HL-60 (cell line): Measurements from ENCODE around the gene KCNQ1OT1.

Source experiments
- GABPA ChIP-seq: IDR thresholded peaks from 2 replicates; pipeline ENCODE4 v1.6.1; 2012; ENCODE audit warnings: low read depth
- POLR2AphosphoS5 ChIP-seq: IDR thresholded peaks from 2 replicates; pipeline ENCODE4 v1.6.1; 2012; ENCODE audit warnings: low read depth
- SPI1 ChIP-seq: IDR thresholded peaks from 2 replicates; pipeline ENCODE4 v1.6.1; 2012; ENCODE audit warnings: low read depth, mild to moderate bottlenecking, borderline replicate concordance
- TF ChIP-seq, protein P1 (sequence below): IDR thresholded peaks from one replicate; pipeline ENCODE4 v1.5.1; 2011; ENCODE audit warnings: low read length, control low read depth, inconsistent platforms; ENCODE audit not compliant: insufficient read depth
- TF ChIP-seq, protein P2 (sequence below): IDR thresholded peaks from 2 replicates; pipeline ENCODE4 v1.6.1; 2012; ENCODE audit warnings: low read depth; ENCODE audit not compliant: insufficient replicate concordance

DNA sequence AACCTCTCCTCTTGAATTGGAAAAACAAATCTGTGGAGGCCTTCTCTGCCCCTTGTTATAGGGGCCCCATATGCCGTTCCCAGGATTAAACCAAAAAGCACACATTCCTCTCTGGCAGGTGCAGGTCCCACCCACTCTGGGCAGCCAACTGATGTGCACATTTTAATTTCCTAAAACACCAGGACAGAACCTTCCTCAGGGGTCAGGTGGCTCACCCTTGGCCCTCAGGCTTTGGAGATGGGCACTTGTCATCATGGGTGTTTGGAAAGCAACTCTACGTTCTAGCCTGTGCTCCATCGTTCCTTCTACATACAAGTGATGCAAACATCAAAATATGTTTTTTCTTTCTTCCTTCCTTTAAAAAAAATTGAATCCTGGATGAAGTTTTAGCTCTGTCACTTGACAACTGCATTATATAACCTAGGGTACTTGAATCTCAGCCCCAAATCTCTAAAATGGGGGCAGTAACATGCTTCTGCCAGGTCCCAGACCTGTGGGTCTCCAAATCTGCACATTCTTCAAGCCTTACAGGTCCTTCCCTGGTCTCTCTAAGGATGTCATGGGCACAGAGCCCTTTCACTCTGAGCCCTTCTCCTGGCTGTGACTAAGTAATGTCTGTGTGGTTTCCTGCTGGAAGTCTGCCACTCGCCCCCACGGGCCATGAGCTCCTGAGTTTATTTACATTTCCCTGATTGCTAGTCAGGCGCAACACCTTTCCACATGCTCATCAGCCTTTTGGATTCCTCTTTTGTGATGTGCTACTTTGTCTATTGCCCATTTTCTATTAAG, 43.8 kb downstream of the KCNQ1OT1 start:
- TF ChIP-seq, protein P1, sequence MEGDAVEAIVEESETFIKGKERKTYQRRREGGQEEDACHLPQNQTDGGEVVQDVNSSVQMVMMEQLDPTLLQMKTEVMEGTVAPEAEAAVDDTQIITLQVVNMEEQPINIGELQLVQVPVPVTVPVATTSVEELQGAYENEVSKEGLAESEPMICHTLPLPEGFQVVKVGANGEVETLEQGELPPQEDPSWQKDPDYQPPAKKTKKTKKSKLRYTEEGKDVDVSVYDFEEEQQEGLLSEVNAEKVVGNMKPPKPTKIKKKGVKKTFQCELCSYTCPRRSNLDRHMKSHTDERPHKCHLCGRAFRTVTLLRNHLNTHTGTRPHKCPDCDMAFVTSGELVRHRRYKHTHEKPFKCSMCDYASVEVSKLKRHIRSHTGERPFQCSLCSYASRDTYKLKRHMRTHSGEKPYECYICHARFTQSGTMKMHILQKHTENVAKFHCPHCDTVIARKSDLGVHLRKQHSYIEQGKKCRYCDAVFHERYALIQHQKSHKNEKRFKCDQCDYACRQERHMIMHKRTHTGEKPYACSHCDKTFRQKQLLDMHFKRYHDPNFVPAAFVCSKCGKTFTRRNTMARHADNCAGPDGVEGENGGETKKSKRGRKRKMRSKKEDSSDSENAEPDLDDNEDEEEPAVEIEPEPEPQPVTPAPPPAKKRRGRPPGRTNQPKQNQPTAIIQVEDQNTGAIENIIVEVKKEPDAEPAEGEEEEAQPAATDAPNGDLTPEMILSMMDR: no peak
- no peak for TF ChIP-seq GABPA
- no peak for TF ChIP-seq POLR2AphosphoS5
- TF ChIP-seq, protein P2, sequence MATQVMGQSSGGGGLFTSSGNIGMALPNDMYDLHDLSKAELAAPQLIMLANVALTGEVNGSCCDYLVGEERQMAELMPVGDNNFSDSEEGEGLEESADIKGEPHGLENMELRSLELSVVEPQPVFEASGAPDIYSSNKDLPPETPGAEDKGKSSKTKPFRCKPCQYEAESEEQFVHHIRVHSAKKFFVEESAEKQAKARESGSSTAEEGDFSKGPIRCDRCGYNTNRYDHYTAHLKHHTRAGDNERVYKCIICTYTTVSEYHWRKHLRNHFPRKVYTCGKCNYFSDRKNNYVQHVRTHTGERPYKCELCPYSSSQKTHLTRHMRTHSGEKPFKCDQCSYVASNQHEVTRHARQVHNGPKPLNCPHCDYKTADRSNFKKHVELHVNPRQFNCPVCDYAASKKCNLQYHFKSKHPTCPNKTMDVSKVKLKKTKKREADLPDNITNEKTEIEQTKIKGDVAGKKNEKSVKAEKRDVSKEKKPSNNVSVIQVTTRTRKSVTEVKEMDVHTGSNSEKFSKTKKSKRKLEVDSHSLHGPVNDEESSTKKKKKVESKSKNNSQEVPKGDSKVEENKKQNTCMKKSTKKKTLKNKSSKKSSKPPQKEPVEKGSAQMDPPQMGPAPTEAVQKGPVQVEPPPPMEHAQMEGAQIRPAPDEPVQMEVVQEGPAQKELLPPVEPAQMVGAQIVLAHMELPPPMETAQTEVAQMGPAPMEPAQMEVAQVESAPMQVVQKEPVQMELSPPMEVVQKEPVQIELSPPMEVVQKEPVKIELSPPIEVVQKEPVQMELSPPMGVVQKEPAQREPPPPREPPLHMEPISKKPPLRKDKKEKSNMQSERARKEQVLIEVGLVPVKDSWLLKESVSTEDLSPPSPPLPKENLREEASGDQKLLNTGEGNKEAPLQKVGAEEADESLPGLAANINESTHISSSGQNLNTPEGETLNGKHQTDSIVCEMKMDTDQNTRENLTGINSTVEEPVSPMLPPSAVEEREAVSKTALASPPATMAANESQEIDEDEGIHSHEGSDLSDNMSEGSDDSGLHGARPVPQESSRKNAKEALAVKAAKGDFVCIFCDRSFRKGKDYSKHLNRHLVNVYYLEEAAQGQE: no peak
- no peak for TF ChIP-seq SPI1
